Osteoblast (primary cell): ENCODE results near the gene RADIL. TPM values are rescaled to one million over a fixed set of nuclear protein-coding genes. Genes with fewer than 3 reads are reported as not detected.

Source experiments
- DNase-seq: peaks from one replicate; pipeline ENCODE4 v3.0.0; 2011; ENCODE audit warnings: low spot score, mixed read lengths; ENCODE audit not compliant: insufficient read length; ENCODE audit errors: missing footprints
- H2AFZ ChIP-seq: 2 replicates; pipeline ENCODE4 v1.6.0; 2011; ENCODE audit warnings: mild to moderate bottlenecking, low read length
- H3K27ac ChIP-seq: 2 replicates; pipeline ENCODE4 v1.5.1; 2011; ENCODE audit warnings: mild to moderate bottlenecking, low read depth, low read length, moderate library complexity
- H3K27me3 ChIP-seq: 2 replicates; pipeline ENCODE4 v1.6.0; 2012; ENCODE audit warnings: mild to moderate bottlenecking, control low read depth, inconsistent platforms, low read length, moderate library complexity; ENCODE audit not compliant: insufficient read depth
- H3K36me3 ChIP-seq: 2 replicates; pipeline ENCODE4 v1.5.1; 2011; ENCODE audit warnings: mild to moderate bottlenecking, low read length, control low read depth, moderate library complexity; ENCODE audit not compliant: insufficient read depth
- H3K4me1 ChIP-seq: 2 replicates; pipeline ENCODE4 v1.5.1; 2011; ENCODE audit warnings: mild to moderate bottlenecking, low read length, control low read depth, moderate library complexity; ENCODE audit not compliant: insufficient read depth
- H3K4me2 ChIP-seq: 2 replicates; pipeline ENCODE4 v1.6.0; 2011; ENCODE audit warnings: mild to moderate bottlenecking, low read length; ENCODE audit not compliant: insufficient read depth
- H3K4me3 ChIP-seq: fragments of 200-600 bp; sonication (generic); 3 replicates; pipeline ENCODE4 v1.5.1; 2012; ENCODE audit warnings: mild to moderate bottlenecking, low read length, inconsistent platforms; ENCODE audit not compliant: insufficient read depth
- H3K79me2 ChIP-seq: 2 replicates; pipeline ENCODE4 v1.6.0; 2012; ENCODE audit warnings: mild to moderate bottlenecking, low read length, control low read depth, inconsistent platforms; ENCODE audit not compliant: insufficient read depth
- H3K9me3 ChIP-seq: 2 replicates; pipeline ENCODE4 v1.5.1; 2011; ENCODE audit warnings: low read depth, low read length, control low read depth
- H4K20me1 ChIP-seq: 2 replicates; pipeline ENCODE4 v1.6.0; 2012; ENCODE audit warnings: mild to moderate bottlenecking, low read length, control low read depth; ENCODE audit not compliant: insufficient read depth
- total RNA-seq: library from RNA; depleted of rRNA; stranded (reverse); fragments of >200 nt; gene quantifications from 2 replicates; pipeline ENCODE4 v1.2.3, GENCODE V29; 2012
- TF ChIP-seq, protein P1 (sequence below): IDR thresholded peaks from 2 replicates; pipeline ENCODE4 v1.5.1; 2011; ENCODE audit warnings: mild to moderate bottlenecking, low read depth, low read length, moderate library complexity; ENCODE audit errors: extremely low read depth

Gene RADIL
- total RNA-seq, 1 donor, result 1.1 TPM

DNA sequence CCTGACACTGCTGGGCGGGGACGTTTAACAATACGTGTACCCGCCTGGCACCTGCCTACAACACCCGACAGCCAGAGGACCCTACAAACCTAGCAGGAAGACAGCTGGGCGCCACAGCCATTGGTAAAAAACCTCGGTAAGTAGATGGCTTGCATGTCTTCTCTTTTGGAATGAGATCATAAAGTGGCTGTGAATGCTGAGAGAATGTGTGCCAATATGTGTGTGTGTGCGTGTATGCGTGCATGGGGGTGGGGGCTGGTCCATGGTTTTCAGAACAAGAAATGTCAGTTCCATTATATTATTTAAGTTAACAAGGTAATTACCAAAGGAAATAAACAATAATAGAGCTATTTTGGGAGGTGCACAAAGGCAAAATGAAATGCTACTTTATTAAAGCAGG is 60.8 kb downstream of the RADIL start:
- no peak overlapping the region for H2AFZ ChIP-seq
- no peaks in the 10 kb centered on the region for H4K20me1 ChIP-seq
- no peaks in the 10 kb centered on the region for H3K4me1 ChIP-seq
- H3K4me3 ChIP-seq, result no peak overlapping the region
- H3K9me3 ChIP-seq, result no peaks in the 10 kb centered on the region
- no peaks in the 10 kb centered on the region for H3K79me2 ChIP-seq
- no peak overlapping the region for H3K4me2 ChIP-seq
- H3K27ac ChIP-seq, result no peak overlapping the region
- H3K36me3 ChIP-seq, result no peaks in the 10 kb centered on the region
- H3K27me3 ChIP-seq, result peaks cover 15% of the 10 kb centered on the region
- TF ChIP-seq, protein P1, sequence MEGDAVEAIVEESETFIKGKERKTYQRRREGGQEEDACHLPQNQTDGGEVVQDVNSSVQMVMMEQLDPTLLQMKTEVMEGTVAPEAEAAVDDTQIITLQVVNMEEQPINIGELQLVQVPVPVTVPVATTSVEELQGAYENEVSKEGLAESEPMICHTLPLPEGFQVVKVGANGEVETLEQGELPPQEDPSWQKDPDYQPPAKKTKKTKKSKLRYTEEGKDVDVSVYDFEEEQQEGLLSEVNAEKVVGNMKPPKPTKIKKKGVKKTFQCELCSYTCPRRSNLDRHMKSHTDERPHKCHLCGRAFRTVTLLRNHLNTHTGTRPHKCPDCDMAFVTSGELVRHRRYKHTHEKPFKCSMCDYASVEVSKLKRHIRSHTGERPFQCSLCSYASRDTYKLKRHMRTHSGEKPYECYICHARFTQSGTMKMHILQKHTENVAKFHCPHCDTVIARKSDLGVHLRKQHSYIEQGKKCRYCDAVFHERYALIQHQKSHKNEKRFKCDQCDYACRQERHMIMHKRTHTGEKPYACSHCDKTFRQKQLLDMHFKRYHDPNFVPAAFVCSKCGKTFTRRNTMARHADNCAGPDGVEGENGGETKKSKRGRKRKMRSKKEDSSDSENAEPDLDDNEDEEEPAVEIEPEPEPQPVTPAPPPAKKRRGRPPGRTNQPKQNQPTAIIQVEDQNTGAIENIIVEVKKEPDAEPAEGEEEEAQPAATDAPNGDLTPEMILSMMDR, result no peak
- DNase-seq, result peak; percentile 54

DNA sequence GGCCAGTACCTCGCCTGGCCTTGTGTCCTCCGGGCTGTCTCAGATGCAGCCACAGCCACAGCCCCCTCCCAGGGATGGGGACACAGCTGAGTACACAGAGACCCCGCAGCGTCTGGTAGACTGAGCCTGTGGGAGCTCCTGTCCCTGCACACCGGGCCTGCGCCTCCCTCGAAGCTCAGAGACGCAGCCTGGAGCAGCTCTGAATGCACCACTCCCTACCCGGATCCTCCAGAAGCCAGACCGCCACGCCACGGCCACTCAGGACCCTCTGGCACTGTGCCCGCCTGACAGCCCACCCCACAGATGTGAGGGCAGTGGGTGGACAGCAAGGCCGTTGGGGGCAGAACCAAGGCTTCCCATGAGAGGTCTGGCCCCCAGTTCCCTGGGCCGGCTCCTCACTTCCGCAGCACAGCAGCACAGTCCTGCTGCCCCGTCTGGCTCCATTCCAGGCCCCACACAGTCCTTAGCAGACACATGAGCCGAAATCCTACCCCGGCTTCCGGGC is 62.5 kb downstream of the RADIL start:
- peaks cover 15% of the 10 kb centered on the region for H3K27me3 ChIP-seq
- TF ChIP-seq, protein P1, result no peak
- no peaks in the 10 kb centered on the region for H3K79me2 ChIP-seq
- H2AFZ ChIP-seq, result no peak overlapping the region
- no peaks in the 10 kb centered on the region for H3K4me1 ChIP-seq
- DNase-seq, result peak; percentile 31
- H3K27ac ChIP-seq, result no peak overlapping the region
- no peaks in the 10 kb centered on the region for H3K36me3 ChIP-seq
- no peak overlapping the region for H3K4me3 ChIP-seq
- no peaks in the 10 kb centered on the region for H3K9me3 ChIP-seq
- no peak overlapping the region for H3K4me2 ChIP-seq
- H4K20me1 ChIP-seq, result no peaks in the 10 kb centered on the region

DNA sequence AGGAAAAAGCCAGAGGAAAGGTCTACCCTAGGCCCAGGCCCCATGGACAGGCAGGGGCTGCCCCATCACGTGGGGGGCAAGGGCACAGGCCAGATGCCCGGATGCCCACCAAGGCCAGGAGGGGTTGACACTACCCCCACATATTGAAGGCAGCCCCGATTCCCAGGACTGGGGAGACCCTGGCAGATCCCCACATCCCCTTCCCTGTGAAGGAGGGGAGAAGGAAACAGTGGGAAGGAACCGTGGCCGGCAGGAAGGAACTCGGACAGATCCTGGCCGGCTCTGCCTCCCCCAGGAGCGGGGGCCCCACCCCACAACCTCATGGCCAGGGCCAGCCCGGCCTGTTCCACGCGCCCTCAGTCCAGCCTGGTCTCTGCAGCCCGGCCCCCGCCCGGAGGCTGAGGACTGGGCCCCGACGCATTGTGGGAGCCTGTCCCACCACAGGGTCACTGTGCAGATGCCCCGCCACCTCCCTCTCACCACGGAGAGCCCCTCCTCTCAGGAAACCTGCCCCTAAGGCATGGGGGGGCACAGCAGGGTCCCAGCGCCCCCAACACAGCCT is 63.0 kb downstream of the RADIL start:
- no peaks in the 10 kb centered on the region for H3K9me3 ChIP-seq
- peaks cover 15% of the 10 kb centered on the region for H3K27me3 ChIP-seq
- TF ChIP-seq, protein P1, result no peak
- H2AFZ ChIP-seq, result no peak overlapping the region
- H3K4me2 ChIP-seq, result no peak overlapping the region
- H3K4me1 ChIP-seq, result no peaks in the 10 kb centered on the region
- H3K79me2 ChIP-seq, result no peaks in the 10 kb centered on the region
- H4K20me1 ChIP-seq, result no peaks in the 10 kb centered on the region
- no peak overlapping the region for H3K27ac ChIP-seq
- H3K36me3 ChIP-seq, result no peaks in the 10 kb centered on the region
- peak; percentile 67 for DNase-seq
- H3K4me3 ChIP-seq, result no peak overlapping the region

DNA sequence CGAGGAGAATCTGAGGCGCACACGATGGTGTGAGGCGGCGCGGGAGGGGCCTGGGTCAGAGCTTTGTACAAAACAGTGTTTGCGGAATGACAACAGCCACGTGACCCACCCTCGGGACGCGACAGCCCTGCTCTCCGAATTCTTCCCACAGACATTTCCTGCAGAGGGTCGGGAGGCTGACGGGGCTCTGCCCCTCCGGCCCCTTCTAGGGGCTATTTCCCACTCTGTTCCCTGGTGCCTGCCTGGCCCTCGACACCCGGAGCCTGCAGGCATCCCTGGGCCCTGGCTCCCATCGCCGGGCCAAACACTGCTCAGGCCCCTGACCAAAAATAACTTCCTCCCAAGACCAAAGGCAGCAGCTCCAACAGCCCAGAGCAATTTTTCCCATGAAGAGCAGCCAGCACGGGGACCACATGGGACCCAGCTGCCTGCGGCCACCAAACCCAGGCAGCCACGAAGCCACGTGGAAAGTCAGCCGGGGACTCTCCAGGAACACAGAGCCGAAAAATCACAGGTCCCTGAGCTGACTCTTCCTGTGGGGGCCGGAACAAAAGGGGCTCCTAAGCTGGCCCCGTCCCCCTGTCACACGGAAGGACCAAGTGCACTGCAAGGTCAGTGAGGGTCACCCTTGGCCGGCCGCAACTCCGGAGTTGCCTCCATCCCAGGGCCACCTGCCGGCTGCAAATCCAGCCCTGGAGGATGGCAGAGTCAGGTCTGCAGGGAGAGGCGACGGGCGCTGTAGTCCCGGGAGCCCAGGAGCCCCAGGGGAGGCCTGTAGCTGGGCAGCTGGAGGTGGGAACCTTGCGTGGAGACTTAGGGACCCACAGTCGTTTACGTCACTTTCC is 63.7 kb downstream of the RADIL start:
- Histone ChIP-seq H3K79me2 (no peaks in the 10 kb centered on the region), H3K4me1 (no peaks in the 10 kb centered on the region), H2AFZ (no peak overlapping the region), H3K27me3 (peaks cover 15% of the 10 kb centered on the region), H4K20me1 (no peaks in the 10 kb centered on the region), H3K9me3 (no peaks in the 10 kb centered on the region), H3K36me3 (no peaks in the 10 kb centered on the region), H3K27ac (no peak overlapping the region), H3K4me3 (no peak overlapping the region), H3K4me2 (no peak overlapping the region)
- DNase-seq, result peak; percentile 86
- TF ChIP-seq, protein P1, result no peak
